H1 (cell line): ENCODE data around the gene ZNF581.

Experiments used
- EGR1 ChIP-seq: IDR thresholded peaks from 2 replicates; pipeline ENCODE4 v1.6.1; 2011; ENCODE audit warnings: low read depth, low read length, borderline replicate concordance
- HDAC6 ChIP-seq: IDR thresholded peaks from one replicate; pipeline ENCODE4 v1.7.1; 2012; ENCODE audit warnings: low read depth, mild to moderate bottlenecking, inconsistent platforms, low read length, moderate library complexity
- POLR2A ChIP-seq, 2 experiments: IDR thresholded peaks; 1 replicate in 1 of 2; 2 replicates in 1 of 2; pipeline ENCODE4 v1.6.1; 2011; ENCODE audit warnings: low read depth in 2 of 2, low read length in 2 of 2, mild to moderate bottlenecking in 2 of 2; ENCODE audit errors: control extremely low read depth in 1 of 2

GRCh38 chr19:55600662-55601028 lies 42.8 kb upstream of the ZNF581 start:
- TF ChIP-seq HDAC6 (no peak), EGR1 (no peak), POLR2A (IDR thresholded peaks at IDR 0.05; ENCODE audit: control extremely low read depth in 1 of 2, low read depth in 2 of 2, low read length in 2 of 2) (no peak)
